Coronary artery (tissue), 2 donors: ENCODE data around the gene CTNNA3.
"Not testable (repeated sequence)": the region's sequence is repeated elsewhere in the genome, so short reads cannot be mapped to it uniquely, and the experiment has no call there.

Experiments
- DNase-seq: peaks from one replicate; pipeline ENCODE4 v3.0.0-alpha.2; 2017; ENCODE audit warnings: low spot score
- H3K27ac ChIP-seq, 2 donors: fragments of 200-600 bp; sonication (generic); one replicate each; pipeline ENCODE4 v1.5.1; 2016 to 2019
- H3K4me3 ChIP-seq: fragments of 200-600 bp; sonication (generic); 2 replicates; pipeline ENCODE4 v1.5.1; 2016; ENCODE audit warnings: mild to moderate bottlenecking, moderate library complexity
- TF ChIP-seq, protein P1 (sequence below): fragments of 200-600 bp; sonication (generic); IDR thresholded peaks from one replicate; pipeline ENCODE4 v1.5.1; 2019; ENCODE audit warnings: antibody characterized with exemption

Gene CTNNA3

GRCh38 chr10:67698164-67698563 is 2.2 kb upstream of the CTNNA3 start:
- no peak for DNase-seq
- H3K4me3 ChIP-seq = no peak overlapping the region
- no peak overlapping the region for H3K27ac ChIP-seq
- TF ChIP-seq, protein P1, sequence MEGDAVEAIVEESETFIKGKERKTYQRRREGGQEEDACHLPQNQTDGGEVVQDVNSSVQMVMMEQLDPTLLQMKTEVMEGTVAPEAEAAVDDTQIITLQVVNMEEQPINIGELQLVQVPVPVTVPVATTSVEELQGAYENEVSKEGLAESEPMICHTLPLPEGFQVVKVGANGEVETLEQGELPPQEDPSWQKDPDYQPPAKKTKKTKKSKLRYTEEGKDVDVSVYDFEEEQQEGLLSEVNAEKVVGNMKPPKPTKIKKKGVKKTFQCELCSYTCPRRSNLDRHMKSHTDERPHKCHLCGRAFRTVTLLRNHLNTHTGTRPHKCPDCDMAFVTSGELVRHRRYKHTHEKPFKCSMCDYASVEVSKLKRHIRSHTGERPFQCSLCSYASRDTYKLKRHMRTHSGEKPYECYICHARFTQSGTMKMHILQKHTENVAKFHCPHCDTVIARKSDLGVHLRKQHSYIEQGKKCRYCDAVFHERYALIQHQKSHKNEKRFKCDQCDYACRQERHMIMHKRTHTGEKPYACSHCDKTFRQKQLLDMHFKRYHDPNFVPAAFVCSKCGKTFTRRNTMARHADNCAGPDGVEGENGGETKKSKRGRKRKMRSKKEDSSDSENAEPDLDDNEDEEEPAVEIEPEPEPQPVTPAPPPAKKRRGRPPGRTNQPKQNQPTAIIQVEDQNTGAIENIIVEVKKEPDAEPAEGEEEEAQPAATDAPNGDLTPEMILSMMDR = no peak

GRCh38 chr10:67697724-67698131 is 1.7 kb upstream of the CTNNA3 start:
- Histone ChIP-seq H3K4me3 (no peak overlapping the region), H3K27ac (no peak overlapping the region)
- no peak for DNase-seq
- TF ChIP-seq, protein P1 = peak; percentile 46

DNA sequence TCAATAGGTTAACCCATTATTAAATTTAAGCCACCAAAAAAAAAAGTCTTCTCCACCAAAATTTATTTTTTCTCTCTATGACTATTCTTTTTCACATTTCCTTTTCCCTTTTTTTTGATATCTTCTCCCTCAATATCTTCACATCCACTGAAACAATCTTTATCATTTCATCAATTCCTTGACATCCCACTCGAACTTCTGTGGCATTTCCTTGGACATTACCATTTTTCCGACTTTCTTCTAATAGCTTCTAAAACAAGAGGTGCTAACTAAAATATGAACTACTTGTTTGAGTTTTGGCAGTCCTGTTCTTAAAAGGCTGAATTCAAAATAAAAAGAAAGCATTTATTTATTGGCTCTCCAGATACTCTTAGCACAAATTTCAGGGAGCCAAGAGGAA is 684 bp upstream of the CTNNA3 start:
- Histone ChIP-seq H3K27ac (peak overlapping the region in 1 of 2 donors; percentile 61), H3K4me3 (no peak overlapping the region)
- TF ChIP-seq, protein P1 = no peak
- no peak for DNase-seq

DNA sequence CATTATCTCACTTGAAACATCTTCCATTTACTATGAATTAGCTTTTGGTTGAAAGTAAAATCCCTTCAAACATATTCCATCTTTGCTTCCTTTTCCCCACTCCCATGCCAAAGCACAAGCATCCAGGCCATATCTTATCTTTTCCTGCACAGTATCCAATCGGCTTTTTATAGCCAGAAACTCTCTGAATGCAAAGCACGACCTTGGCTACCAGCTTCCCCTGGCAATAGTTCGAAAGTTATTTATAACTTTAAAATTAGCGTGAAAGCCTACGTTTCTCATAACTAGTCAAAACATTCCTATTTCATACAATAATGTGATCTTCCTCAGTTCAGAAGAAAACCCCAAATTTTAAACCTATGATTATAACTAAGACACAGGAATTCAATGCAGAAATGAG is 440 bp downstream of the CTNNA3 start:
- no peak for DNase-seq
- Histone ChIP-seq H3K27ac (peak overlapping the region; percentile 46 to 61), H3K4me3 (peak overlapping the region; percentile 59)
- TF ChIP-seq, protein P1 = no peak

DNA sequence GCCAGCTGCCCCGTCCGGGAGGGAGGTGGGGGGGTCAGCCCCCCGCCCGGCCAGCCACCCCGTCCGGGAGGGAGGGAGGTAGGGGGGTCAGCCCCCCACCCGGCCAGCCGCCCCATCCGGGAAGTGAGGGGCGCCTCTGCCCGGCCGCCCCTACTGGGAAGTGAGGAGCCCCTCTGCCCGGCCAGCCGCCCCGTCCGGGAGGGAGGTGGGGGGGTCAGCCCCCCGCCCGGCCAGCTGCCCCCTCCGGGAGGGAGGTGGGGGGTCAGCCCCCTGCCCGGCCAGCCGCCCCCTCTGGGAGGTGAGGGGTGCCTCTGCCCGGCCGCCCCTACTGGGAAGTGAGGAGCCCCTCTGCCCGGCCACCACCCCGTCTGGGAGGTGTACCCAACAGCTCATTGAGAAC is 4.1 kb downstream of the CTNNA3 start:
- H3K4me3 ChIP-seq, H3K27ac ChIP-seq, DNase-seq: not testable (repeated sequence)

DNA sequence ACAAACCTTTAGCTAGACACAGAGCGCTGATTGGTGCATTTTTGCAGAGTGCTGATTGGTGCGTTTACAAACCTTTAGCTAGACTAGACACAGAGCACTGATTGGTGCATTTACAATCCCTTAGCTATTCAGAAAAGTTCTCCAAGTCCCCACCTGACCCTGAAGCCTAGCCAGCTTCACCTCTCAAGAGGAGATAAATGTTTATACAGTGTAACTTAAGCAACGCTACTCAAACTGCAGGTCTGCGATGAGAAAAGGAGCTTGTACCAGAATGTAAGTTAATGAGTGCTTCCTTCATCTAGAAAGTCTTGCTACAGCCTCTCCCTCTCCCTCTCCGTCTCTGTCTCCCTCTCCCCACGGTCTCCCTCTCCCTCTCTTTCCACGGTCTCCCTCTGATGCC is 5.5 kb downstream of the CTNNA3 start:
- H3K4me3 ChIP-seq, DNase-seq, H3K27ac ChIP-seq: not testable (repeated sequence)

- DNase-seq, H3K4me3 ChIP-seq: not testable (repeated sequence)
Observed at GRCh38 chr10:67684140-67684539, 11.9 kb downstream of the CTNNA3 start.

DNA sequence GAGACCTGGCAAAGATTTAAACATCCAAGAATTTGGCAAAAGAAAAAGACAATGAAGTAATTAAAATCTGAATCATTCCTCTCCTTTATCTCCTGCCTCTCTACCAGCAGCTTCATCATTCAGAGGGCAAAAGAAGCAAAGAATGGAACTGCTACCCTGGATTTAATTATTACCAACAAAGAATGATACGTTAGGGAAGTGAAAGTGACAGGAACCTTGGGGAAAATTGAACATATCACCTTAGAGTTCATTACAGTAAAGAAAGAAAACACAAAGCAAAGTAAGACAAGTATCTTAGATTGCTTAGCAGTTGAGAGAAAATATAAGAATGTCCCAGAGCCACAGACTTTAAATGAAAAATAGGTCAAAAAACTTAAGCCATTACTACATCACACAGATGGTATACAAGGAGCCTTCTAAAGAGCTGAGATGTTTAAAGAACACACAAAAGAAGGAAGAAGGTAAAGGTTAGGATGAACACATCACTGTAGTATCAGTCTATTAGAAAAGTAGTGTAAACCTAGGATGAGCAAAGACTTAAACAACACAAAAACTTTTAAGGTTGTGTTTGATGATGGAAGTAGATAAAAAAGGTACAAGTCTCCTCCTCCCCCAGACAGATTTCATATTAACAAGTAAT is 17.5 kb downstream of the CTNNA3 start:
- no peak overlapping the region for H3K27ac ChIP-seq
- TF ChIP-seq, protein P1 = no peak
- no peak overlapping the region for H3K4me3 ChIP-seq
- DNase-seq = no peak

More at GRCh38 chr10:67684140-67684539, 11.9 kb downstream of the CTNNA3 start:
- H3K27ac ChIP-seq = not testable (repeated sequence)
